Right lobe of liver (tissue), 6 donors: Measurements from ENCODE around the gene GLCE. TPM values are rescaled to one million over a fixed set of nuclear protein-coding genes. Genes with fewer than 3 reads are reported as not detected.

Experiments used
- ATAC-seq, 4 donors: fragments of 200-7000 bp; cut with Tn5 transposase; one replicate each; pipeline ENCODE4 v1.9.1; 2020; ENCODE audit warnings: mild to moderate bottlenecking in 4 of 4, moderate library complexity in 4 of 4
- DNase-seq, 3 donors: peaks; one replicate each; pipeline ENCODE4 v3.0.0-alpha.2; 2020
- H3K27ac ChIP-seq, 3 donors: fragments of 200-600 bp; one replicate each; pipeline ENCODE4 v1.8.0; 2022
- H3K27me3 ChIP-seq, 2 donors: fragments of 200-600 bp; one replicate each; pipeline ENCODE4 v1.8.0; 2022
- H3K36me3 ChIP-seq, 4 donors: fragments of 200-600 bp; sonication (generic) in 1 of 4; one replicate each; pipeline versions ENCODE4 v1.5.1 to v1.8.0; 2017 to 2022; ENCODE audit warnings: control low read depth in 1 of 4
- H3K4me1 ChIP-seq, 4 donors: fragments of 200-600 bp; sonication (generic) in 1 of 4; one replicate each; pipeline versions ENCODE4 v1.5.1 to v1.8.0; 2017 to 2022; ENCODE audit warnings: control low read depth in 1 of 4
- H3K4me3 ChIP-seq, 3 donors: fragments of 200-600 bp; one replicate each; pipeline ENCODE4 v1.8.0; 2022
- H3K9me3 ChIP-seq, 4 donors: fragments of 200-600 bp; sonication (generic) in 1 of 4; one replicate each; pipeline versions ENCODE4 v1.5.1 to v1.8.0; 2017 to 2022; ENCODE audit warnings: control low read depth in 1 of 4
- POLR2A ChIP-seq: fragments of 450-650 bp; IDR thresholded peaks from one replicate; pipeline ENCODE4 v1.6.1; 2017; ENCODE audit warnings: antibody characterized with exemption, mild to moderate bottlenecking
- WGBS: methylation state at CpG from one replicate; pipeline ENCODE4 v1.1.6; 2018; ENCODE audit warnings: low coverage, low lambda C conversion rate; ENCODE audit not compliant: insufficient coverage; ENCODE audit errors: missing lambda C conversion rate; 5-methylcytosine and 5-hydroxymethylcytosine counted together
- intact Hi-C, 2 donors: fragments of 100-400 bp; cut with DNase I; formaldehyde crosslinking; loops; one replicate each; pipeline versions ENCODE4 v1.11.2 to v1.14.1; 2022
- total RNA-seq, 6 experiments: library from RNA; depleted of rRNA in 2 of 6; stranded (reverse); fragments of >200 nt in 2 of 6; fragmentation: NEBNext Ultra II Directional in 3 of 6; extraction: Animal tissue kit (Norgen Biotek cat#: 25700) in 3 of 6; gene quantifications; one replicate each; pipeline versions ENCODE4 v1.1.0 to v1.2.4, GENCODE V29; 2016 to 2023
- TF ChIP-seq, protein P1 (sequence below), 4 donors: fragments of 200-600 bp in 3 of 4; fragments of 450-650 bp in 1 of 4; IDR thresholded peaks; one replicate each; pipeline versions ENCODE4 v1.5.1 to v1.8.0; 2016 to 2022; ENCODE audit warnings: antibody characterized with exemption in 4 of 4, mild to moderate bottlenecking in 2 of 4
- donor health status: DM: no; HTN: yes; CAD: no.
- donor health status: DM: no; HTN: no; CAD: no.
- donor health status: DM: no; HTN: no; CAD: no.
- donor health status: DM: no; HTN: yes; CAD: no.
- donor health status: DM: no; HTN: yes; CAD: no.

GLCE gene
- total RNA-seq, 6 experiments from 2014 or later: 8.1 to 23.5 (median 15.4) TPM

DNA sequence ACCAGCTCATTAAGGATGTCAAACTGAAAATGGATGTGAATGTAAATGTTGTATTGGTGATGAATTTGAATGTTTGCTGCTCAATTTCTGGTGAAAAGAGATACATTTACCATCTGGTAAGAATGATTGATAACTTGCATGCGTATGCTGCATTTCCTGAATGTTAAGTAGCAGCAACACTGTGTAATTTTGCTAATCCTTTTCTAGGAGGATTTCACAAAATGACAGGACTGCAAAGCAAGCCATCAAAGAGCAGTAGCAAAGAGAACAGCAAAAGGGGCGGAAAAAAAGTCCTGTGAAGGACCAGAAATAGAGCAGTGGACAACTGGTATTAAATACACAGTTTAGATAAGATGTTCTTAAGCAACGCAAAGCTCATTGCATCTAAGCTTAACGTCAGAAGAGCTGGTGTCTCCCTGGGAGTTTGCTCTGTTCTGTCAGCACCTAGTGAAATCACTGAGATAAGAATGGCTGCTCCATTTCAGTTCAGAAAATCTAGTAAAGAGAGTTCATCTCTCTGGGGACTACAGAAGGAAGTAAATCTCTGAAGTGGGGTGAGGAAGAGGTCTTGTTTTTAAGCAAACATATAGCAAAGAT is 114.7 kb downstream of the GLCE start:
- Histone ChIP-seq H3K36me3 (no peaks in the 10 kb centered on the region), H3K4me1 (no peaks in the 10 kb centered on the region), H3K27me3 (no peaks in the 10 kb centered on the region), H3K27ac (no peak overlapping the region), H3K4me3 (no peak overlapping the region), H3K9me3 (no peaks in the 10 kb centered on the region)
- TF ChIP-seq, protein P1, sequence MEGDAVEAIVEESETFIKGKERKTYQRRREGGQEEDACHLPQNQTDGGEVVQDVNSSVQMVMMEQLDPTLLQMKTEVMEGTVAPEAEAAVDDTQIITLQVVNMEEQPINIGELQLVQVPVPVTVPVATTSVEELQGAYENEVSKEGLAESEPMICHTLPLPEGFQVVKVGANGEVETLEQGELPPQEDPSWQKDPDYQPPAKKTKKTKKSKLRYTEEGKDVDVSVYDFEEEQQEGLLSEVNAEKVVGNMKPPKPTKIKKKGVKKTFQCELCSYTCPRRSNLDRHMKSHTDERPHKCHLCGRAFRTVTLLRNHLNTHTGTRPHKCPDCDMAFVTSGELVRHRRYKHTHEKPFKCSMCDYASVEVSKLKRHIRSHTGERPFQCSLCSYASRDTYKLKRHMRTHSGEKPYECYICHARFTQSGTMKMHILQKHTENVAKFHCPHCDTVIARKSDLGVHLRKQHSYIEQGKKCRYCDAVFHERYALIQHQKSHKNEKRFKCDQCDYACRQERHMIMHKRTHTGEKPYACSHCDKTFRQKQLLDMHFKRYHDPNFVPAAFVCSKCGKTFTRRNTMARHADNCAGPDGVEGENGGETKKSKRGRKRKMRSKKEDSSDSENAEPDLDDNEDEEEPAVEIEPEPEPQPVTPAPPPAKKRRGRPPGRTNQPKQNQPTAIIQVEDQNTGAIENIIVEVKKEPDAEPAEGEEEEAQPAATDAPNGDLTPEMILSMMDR (IDR thresholded peaks at IDR 0.05): no peak
- no peak for TF ChIP-seq POLR2A
- DNase-seq (no peak), ATAC-seq (no peak)
- intact Hi-C loops: loop anchor here in 1 of 2 donors (10.0 kb wide), 1 partner anchor 220 kb away; no protein-coding TSS in a partner anchor
- WGBS: 59% methylated on average over 4 of the region's 4 CpGs

DNA sequence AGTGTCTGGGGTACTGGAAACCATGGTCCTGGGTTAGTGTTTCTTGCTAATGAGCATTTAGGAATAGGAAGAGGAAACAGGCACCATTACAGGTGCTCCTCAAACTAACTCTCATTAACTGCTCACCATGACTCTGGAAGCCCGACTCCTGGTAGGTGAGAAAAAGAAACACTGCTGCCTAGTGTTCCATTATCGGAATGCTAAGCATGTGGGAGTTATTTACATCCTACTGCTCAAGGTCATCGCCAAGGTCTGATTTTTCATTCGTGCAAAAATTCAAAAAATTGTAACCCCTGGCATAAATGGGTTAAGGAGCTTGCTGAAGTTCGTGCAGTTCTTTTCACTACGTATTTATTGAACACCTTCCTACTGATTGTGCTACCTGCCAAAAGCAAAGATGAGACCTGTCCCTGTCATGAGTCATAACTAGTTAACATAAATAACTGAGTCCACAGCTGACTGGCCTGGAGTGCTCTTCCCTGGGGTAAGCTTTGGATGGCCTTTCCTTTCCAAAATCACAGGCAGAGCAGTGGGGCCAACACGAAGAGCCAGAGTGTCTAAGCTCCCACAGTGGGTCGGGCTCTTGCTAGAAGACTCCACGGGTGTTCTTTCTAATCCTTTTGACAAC is 115.6 kb downstream of the GLCE start:
- Histone ChIP-seq H3K36me3 (no peaks in the 10 kb centered on the region), H3K9me3 (no peaks in the 10 kb centered on the region), H3K4me3 (no peak overlapping the region), H3K27me3 (no peaks in the 10 kb centered on the region), H3K4me1 (no peaks in the 10 kb centered on the region), H3K27ac (no peak overlapping the region)
- 66% methylated on average over 6 of the region's 9 CpGs for WGBS
- DNase-seq: no peak
- intact Hi-C loops: loop anchor here in 1 of 2 donors (10.0 kb wide), 1 partner anchor 221 kb away; no protein-coding TSS in a partner anchor
- ATAC-seq: peak in 1 of 4 donors; percentile 28
- TF ChIP-seq POLR2A: no peak
- TF ChIP-seq, protein P1 (IDR thresholded peaks at IDR 0.05): no peak

DNA sequence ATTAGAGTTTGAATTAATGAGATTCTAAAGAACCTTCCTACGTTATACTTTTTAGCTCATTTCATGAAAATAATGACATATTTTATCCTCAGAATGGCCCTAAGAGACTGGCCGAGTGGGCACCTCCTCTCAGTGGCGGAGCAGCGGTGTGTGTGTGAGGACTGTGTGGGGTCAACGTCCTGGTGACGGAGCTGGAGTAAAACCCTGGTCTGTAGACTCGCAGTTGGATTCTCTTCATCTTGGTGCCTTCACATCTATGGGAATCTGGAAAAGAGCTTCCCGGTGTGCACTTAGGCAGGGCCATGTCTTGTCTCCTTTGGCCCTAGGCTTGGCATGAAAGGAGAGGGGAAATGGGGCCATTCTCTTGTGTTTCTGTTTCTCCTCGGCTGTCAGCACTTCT is 116.9 kb downstream of the GLCE start:
- DNase-seq: no peak
- no peak overlapping the region for H3K27ac ChIP-seq

DNA sequence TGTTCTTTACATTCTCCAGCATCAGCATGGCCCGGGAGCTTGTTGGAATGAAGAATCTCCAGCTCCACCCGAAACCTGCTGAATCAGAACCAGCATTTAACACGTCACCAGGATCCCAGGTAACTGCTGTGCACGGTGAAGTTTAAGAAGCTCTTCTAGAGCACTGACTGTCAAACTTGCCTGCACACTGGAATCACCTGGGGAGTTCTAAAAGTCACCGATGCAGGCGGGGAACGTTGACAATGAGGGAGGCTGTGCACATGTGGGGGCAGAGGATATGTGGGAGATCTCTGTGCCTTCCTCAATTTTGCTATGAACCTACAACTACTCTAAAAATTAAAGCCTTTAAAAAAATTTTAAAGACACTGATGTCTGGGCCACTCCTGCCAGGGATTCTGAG is 119.2 kb downstream of the GLCE start:
- Histone ChIP-seq H3K4me3 (no peak overlapping the region), H3K27me3 (no peaks in the 10 kb centered on the region), H3K36me3 (no peaks in the 10 kb centered on the region), H3K9me3 (no peaks in the 10 kb centered on the region), H3K4me1 (no peaks in the 10 kb centered on the region), H3K27ac (no peak overlapping the region)
- ATAC-seq (no peak), DNase-seq (no peak)
- intact Hi-C loops: loop anchor here in 1 of 2 donors (10.0 kb wide), 1 partner anchor 225 kb away; no protein-coding TSS in a partner anchor
- WGBS: 90% methylated on average over 3 of the region's 7 CpGs
- TF ChIP-seq POLR2A: no peak
- TF ChIP-seq, protein P1 (IDR thresholded peaks at IDR 0.05): no peak

More for the DNA sequence above, 116.9 kb downstream of the GLCE start:
- Histone ChIP-seq H3K9me3 (no peaks in the 10 kb centered on the region), H3K4me3 (no peak overlapping the region), H3K36me3 (no peaks in the 10 kb centered on the region), H3K4me1 (no peaks in the 10 kb centered on the region), H3K27me3 (no peaks in the 10 kb centered on the region)
- intact Hi-C loops: loop anchor here in 1 of 2 donors (10.0 kb wide), 1 partner anchor 223 kb away; no protein-coding TSS in a partner anchor
- TF ChIP-seq, protein P1 (IDR thresholded peaks at IDR 0.05): no peak
- TF ChIP-seq POLR2A: no peak
- ATAC-seq: no peak
- WGBS: 54% methylated on average over 7 of the region's 9 CpGs
